ENCODE measurements around the gene B3GNT7.
"Not testable (repeated sequence)": the region's sequence is repeated elsewhere in the genome, so short reads cannot be mapped to it uniquely, and the experiment has no call there.

The B3GNT7 gene

GRCh38 chr2:231403421-231404182, 8.1 kb downstream of the B3GNT7 start:
- not testable (repeated sequence) for DNase-seq (ENCODE audit: low spot score)

DNA sequence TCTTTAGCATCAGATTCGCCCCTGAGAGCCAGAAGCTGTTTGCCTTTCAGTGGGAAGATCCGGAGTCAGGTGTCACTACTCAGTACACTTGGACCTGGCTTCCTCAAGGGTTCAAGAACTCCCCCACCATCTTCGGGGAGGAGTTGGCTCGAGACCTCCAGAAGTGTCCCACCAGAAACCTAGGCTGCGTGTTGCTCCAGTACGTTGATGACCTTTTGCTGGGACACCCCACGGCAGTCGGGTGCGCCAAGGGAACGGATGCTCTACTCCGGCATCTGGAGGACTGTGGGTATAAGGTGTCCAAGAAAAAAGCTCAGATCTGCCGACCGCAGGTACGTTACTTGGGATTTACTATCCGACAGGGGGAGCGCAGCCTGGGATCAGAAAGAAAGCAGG, 8.7 kb downstream of the B3GNT7 start:
- DNase-seq (ENCODE audit: low spot score): not testable (repeated sequence)

- DNase-seq (ENCODE audit: low spot score): not testable (repeated sequence)
These were observed 10.3 kb downstream of the B3GNT7 start for GRCh38 chr2:231405601-231406367.

DNA sequence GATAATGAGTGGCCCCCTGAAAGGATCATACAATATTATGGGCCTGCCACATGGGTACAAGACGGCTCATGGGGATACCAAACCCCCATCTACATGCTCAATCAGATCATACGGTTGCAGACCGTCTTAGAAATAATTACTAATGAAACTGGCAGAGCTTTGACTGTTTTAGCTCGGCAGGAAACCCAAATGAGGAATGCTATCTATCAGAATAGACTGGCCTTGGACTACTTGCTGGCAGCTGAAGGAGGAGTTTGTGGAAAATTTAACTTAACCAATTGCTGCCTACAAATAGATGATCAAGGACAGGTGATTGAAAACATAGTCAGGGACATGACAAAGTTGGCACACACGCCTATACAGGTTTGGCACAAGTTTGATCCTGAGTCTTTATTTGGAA, 12.2 kb downstream of the B3GNT7 start:
- DNase-seq (ENCODE audit: low spot score): not testable (repeated sequence)

GRCh38 chr2:231408304-231408703, 12.8 kb downstream of the B3GNT7 start:
- not testable (repeated sequence) for DNase-seq (ENCODE audit: low spot score)

DNA sequence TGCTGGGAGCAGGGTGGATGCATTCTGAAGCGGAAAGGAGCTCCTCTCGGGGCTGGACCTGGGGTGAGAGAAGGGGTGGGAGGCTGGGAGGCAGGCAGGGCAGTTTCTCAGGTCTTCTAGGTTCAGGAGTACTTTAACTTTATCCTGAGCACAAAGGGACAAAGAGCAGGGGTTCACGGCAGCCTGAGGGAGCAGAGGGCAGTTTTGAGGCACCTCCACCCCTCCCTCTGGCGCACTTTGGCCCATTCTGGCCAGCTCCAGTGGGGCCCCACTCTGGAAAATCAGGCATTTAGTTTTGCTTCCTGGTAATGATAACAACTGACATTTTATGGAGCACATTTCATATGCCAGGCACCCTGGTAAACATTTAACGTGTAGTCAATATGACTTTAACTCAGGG, 14.3 kb downstream of the B3GNT7 start:
- DNase-seq (ENCODE audit: low spot score): no peak

DNA sequence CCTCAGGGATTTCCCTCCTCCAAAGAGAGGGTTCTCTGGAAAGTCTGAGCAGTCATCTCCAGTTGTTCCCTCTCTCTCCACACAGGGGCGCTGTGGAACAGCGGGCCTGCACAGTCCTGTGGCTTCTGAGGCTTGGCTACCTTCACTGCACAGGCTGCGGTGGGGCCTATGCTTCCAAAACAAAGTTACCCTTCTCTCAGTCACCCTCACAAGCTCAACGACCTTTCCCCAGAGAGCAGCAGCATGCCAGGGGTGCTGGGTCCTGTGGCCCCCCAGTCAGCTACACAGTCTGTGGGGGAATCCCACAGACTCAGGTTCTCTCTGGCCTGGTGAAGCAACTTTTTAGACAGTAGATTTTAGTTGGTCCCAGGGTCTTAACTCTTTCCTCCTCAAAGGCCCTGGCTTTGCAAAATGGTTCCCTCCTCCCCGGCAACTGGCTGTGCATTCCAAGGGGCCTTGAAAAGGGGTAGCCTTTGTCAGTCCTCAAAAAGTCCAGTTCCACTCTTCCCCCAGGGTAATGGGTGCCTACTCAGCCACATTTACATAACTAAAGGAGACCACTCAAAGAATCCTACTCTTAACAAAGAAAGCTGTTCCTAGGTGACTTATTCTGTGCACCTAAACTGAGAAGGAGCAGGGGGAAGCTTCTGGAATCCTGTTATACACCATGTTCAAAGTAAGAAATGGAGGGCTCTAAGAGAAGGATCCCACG, 14.9 kb downstream of the B3GNT7 start:
- DNase-seq (ENCODE audit: low spot score): no peak

DNA sequence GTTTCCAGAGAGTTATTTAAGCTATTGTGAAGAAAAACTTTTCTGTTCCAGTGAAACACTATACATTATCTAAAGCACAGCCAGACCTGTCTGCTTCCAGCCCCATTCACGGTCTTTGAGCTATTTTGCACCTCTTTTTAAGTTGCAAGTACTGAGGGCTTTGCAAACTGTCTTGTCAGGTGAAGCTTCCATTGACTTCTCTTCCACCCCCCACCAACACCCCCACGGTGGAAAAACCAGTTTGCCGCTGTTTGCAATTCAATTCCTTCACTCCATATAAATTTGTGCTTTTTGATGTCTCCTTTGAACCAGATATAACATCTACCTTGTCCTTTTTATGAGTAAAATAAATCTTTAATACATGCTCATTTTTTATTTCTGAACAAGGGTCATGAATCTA, 15.7 kb downstream of the B3GNT7 start:
- DNase-seq (ENCODE audit: low spot score): no peak

GRCh38 chr2:231411831-231412617, 16.5 kb downstream of the B3GNT7 start:
- peak; percentile 96 for DNase-seq (ENCODE audit: low spot score)

DNA sequence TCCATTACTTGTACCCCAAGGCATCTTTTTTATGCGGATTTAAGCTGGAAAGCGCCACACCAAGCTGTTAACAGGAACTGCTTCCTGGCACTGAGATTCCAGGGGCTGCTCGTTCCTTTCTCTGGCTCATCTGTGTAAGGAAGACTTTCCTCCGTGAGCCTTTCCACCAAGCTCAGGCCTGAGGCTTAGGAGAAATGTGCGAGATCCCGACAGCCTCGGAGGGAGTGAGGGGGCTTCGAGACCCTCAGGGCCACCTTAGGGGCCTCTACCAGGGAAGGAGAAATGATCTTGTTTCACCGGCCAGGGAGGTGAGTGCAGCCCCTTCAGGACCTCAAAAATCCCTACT, 17.1 kb downstream of the B3GNT7 start:
- no peak for DNase-seq (ENCODE audit: low spot score)

DNA sequence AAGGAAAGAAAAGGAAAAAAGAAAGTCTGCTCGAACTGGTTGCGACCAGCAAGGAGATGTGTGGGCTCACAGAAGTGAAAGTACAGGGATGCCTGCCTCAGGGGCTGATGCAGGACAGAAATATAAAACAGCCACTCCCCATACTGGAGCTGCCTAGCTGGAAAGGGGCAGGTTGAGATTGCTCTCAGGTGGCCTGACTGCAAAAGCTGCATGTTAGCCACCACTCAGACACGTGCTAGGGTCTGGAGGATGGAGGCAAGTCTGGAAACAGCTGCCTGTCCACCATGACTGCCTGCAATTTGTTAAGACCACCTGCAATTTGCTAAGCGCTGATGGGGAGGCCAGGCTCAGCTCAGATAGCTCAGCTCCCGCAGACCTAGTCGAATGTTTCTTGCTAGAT, 17.9 kb downstream of the B3GNT7 start:
- no peak for DNase-seq (ENCODE audit: low spot score)

DNA sequence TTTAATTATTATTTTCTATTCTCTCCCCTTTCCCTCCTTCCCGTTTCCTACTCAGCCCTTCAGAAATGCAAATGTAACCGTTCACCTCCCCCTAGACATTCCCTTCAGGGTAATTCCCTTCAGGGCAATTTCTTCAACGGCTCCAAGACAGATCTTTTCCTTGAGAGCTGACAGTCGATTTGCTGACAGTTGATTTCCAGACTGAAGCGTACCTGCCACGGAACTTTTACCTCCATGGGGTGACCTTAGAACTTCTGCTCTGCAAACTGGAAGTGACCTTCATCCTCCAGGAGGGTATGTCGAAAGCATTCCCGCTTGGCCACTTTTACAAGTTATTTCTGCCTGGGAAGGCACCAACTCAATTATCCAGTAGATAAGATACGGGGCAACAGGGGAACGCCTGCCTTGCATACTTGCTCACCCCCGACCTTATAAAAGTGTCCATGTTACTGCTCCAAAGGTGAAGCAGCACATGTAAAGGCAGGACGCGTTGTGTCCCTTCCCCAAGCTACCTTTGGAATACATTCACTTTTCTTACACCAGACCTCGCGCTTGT, 18.5 kb downstream of the B3GNT7 start:
- DNase-seq (ENCODE audit: low spot score): no peak

DNA sequence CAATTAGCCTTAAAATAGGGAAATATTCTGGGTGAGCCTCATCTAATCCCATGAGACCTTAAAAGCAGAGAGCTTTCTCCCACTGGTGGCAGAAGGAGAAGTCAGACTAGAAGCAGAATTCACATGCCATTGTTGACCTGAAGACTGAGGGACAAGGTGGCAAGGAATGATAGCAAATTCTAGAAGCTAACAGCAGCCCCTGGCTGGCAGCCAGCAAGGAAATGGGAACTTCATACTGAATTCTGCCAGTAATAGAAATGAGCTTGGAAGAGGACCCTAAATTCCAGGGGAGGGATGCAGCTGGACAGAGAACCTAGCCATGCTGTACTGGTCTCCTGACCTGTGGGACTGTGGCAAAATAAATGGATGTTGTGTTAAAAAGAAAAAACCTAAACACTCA, 19.5 kb downstream of the B3GNT7 start:
- no peak for DNase-seq (ENCODE audit: low spot score)

DNA sequence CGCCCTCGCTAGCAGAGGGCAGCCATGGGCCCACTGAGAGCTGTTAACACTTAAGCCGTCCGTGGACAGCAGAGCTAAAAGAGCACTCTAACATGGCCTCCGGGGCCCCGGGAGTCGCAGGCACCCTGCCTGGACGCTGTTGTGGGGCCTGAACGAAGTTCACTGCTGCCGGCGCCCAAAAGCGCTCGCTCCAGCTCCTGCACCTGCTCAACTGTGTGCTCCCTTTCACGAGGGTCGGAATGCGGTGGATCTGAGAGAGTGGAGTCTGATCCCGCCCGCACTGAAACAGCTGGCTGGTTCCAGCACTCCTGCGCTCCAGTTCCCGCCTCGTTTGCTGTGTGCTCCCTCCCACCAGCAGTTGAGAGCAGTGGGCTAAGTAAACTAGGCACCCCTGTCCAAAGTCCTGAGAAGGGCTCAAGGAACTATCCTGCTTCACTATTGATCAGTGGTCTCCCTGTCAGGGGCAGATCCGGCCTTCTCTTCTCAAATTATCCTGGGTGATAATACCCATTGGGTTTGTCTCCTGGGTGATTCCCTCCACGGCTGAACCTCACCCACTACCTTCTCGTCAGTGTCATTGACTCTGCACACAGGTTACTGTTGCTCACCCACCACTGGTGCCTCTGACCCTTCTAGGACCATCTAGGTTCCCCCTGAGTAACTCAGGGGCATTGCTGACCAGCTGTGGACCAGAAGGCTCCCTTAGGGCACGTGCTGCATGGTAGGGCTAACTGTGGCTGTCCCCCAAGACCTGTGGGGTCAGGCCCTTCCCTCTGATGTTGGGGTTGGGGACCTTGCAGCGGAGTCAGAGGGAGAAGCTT, 23.5 kb downstream of the B3GNT7 start:
- DNase-seq (ENCODE audit: low spot score): no peak

GRCh38 chr2:231421051-231421580, 25.6 kb downstream of the B3GNT7 start:
- no peak for DNase-seq (ENCODE audit: low spot score)

DNA sequence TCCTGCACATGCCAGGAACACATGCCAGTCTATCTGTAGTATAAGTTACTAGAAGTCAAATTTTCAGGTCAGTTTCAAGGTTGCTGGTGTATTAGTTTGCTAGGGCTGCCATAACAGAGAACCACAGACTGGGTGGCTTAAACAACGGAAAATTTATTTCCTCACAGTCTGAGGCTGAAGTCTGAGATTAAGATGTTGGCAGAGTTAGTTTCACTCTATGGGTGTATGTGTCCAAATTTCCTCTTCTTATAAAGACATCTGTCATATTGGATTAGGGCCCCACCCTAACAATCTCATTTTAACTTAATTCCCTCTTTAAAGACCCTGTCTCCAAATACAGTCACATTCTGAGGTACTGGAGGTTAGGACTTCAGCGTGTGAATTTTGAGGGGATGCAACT, 26.5 kb downstream of the B3GNT7 start:
- DNase-seq (ENCODE audit: low spot score): no peak

GRCh38 chr2:231423176-231423575, 27.7 kb downstream of the B3GNT7 start:
- no peak for DNase-seq (ENCODE audit: low spot score)

GRCh38 chr2:231425291-231425810, 29.8 kb downstream of the B3GNT7 start:
- no peak for DNase-seq (ENCODE audit: low spot score)

DNA sequence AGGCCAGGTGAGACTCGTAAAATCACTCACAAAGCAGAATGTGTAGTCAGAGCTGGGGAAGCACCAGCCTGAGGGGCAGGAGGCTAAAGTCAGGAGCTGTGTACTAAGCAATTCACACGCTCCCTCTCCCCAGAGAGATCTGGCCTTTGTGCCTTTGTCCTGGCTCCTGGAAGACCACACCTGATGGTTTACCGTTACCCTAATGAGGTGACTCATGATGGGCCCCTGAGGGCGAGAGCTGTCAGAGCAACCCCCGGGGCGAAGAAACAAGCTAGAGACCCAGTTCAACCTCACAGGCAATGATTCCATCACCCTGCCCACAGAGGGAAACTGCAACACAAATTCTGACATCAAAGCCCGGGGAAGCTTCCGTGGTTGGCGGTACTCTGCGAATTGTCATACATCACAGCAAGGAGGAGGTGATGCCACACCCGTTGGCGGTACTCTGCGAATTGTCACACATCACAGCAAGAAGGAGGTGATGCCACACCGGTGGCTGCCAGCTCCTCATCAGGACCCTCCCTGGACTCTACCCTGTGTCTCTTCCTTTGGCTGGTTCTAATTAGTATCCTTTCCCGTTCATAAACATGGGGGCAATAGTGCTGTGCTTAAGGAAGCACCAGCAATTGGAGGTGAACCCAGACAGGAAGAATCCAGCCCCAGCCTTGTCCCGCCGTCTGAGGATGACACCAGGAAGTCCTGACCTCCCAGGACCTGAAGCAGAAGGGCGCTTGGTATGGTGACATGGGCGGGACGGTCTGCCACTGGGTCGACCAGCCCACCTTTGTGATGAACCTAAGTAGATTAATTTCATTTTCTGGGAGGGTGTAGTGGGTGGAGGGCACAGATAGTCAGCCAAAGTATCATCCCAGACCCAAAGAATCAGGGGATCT, 30.5 kb downstream of the B3GNT7 start:
- DNase-seq (ENCODE audit: low spot score): no peak
